ENCODE measurements around the gene RASL12.
"Not testable (repeated sequence)": the region's sequence is repeated elsewhere in the genome, so short reads cannot be mapped to it uniquely, and the experiment has no call there.

RASL12 gene

DNA sequence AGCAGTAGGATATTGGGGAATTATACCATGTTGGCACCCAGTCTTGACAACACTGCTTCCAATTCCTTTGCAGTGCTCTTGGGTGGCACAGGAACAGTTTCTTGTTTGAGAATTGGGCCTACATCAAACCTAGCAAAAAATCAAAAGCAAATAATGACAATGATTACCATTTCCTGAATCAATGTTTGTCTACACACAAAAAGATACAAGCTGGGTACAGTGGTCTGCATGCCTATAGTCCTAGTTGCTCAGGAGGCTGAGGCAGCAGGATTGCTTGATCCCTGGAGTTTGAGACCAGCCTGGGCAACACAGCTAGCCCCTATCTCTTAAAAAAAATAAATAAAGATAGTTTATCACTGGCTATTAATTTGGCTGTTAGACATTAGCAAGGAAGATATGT is 46.3 kb downstream of the RASL12 start:
- Histone ChIP-seq H3K36me3 (ENCODE audit: control insufficient read depth, insufficient read depth, low read length) (peaks cover 68% of the 10 kb centered on the region), H3K9ac (ENCODE audit: low read length) (no peak overlapping the region), H3K4me1 (ENCODE audit: control insufficient read depth, insufficient read depth, low read length) (no peaks in the 10 kb centered on the region), H3K27me3 (ENCODE audit: control insufficient read depth, insufficient read depth, low read length) (no peaks in the 10 kb centered on the region), H3K9me3 (ENCODE audit: control insufficient read depth, insufficient read depth, low read depth, low read length) (no peaks in the 10 kb centered on the region), H3K4me3 (ENCODE audit: low read depth, low read length) (no peak overlapping the region), H3K27ac (ENCODE audit: low read depth, low read length) (no peak overlapping the region)

DNA sequence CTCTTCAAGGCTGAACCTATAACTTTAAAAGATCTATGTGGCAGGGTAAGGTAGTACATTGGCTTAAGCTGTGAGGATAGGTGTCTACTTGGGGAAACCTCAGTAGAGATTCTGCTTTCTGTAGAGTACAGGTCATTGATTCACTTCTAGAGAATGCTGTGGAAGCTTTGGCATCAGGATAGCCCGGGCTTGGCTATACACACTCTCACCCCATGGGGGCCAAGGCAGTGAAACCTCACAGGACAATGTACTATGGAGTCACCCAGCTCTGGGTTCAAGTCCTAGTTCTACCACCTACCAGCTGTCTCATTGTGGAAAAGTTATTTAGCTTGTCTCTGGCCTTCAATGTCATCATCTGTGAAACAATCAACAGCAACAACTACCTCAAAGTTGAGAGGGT is 47.4 kb downstream of the RASL12 start:
- Histone ChIP-seq H3K9me3 (ENCODE audit: control insufficient read depth, insufficient read depth, low read depth, low read length) (no peaks in the 10 kb centered on the region), H3K27ac (ENCODE audit: low read depth, low read length) (no peak overlapping the region), H3K4me3 (ENCODE audit: low read depth, low read length) (no peak overlapping the region), H3K9ac (ENCODE audit: low read length) (no peak overlapping the region), H3K4me1 (ENCODE audit: control insufficient read depth, insufficient read depth, low read length) (no peaks in the 10 kb centered on the region), H3K27me3 (ENCODE audit: control insufficient read depth, insufficient read depth, low read length) (no peaks in the 10 kb centered on the region), H3K36me3 (ENCODE audit: control insufficient read depth, insufficient read depth, low read length) (peaks cover 70% of the 10 kb centered on the region)

DNA sequence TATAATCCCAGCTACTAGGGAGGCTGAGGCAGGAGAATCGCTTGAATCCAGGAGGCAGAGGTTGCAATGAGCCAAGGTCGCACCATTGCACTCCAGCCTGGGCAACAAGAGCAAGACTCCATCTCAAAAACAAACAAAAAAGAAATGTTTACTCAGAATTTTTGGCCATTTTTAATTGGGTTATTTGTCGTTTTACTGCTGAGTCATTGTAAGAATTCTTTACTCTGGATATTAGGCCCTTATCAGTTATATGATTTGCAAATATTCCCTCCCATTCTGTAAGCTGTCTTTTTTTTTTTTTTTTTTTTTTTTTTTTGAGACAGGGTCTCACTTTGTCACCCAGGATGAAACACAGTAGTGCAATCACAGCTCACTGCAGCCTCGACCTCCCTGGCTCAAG is 56.6 kb downstream of the RASL12 start:
- peaks cover 42% of the 10 kb centered on the region for H3K36me3 ChIP-seq (ENCODE audit: control insufficient read depth, insufficient read depth, low read length)
- H3K9ac ChIP-seq (ENCODE audit: low read length); H3K4me1 ChIP-seq (ENCODE audit: control insufficient read depth, insufficient read depth, low read length): not testable (repeated sequence)

DNA sequence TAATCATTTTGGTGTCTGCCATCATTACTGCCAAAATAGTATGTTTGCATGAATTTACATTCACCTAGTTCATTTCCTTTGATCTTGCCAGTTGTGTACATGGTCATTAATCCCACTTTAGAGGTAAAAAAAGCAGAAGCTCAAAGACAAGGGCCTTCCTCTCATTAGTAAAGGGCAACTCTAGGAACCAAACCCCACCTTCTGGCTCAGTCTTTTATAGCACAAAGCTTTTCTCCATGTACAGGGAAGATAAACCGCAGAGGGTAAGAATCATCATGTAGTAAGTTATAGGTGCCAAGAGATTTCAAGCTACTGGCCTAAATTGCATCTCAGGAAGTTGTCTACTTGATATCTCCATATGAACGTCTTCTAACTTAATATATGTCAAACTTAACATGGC is 58.8 kb downstream of the RASL12 start:
- no peaks in the 10 kb centered on the region for H3K27me3 ChIP-seq (ENCODE audit: control insufficient read depth, insufficient read depth, low read length)
- H3K4me1 ChIP-seq (ENCODE audit: control insufficient read depth, insufficient read depth, low read length) = no peaks in the 10 kb centered on the region
- no peak overlapping the region for H3K4me3 ChIP-seq (ENCODE audit: low read depth, low read length)
- no peak overlapping the region for H3K27ac ChIP-seq (ENCODE audit: low read depth, low read length)
- H3K9me3 ChIP-seq (ENCODE audit: control insufficient read depth, insufficient read depth, low read depth, low read length) = no peaks in the 10 kb centered on the region
- peaks cover 43% of the 10 kb centered on the region for H3K36me3 ChIP-seq (ENCODE audit: control insufficient read depth, insufficient read depth, low read length)
- H3K9ac ChIP-seq (ENCODE audit: low read length) = no peak overlapping the region

More for the DNA sequence above, 56.6 kb downstream of the RASL12 start:
- H3K4me3 ChIP-seq (ENCODE audit: low read depth, low read length); H3K27ac ChIP-seq (ENCODE audit: low read depth, low read length); H3K27me3 ChIP-seq (ENCODE audit: control insufficient read depth, insufficient read depth, low read length); H3K9me3 ChIP-seq (ENCODE audit: control insufficient read depth, insufficient read depth, low read depth, low read length): not testable (repeated sequence)

DNA sequence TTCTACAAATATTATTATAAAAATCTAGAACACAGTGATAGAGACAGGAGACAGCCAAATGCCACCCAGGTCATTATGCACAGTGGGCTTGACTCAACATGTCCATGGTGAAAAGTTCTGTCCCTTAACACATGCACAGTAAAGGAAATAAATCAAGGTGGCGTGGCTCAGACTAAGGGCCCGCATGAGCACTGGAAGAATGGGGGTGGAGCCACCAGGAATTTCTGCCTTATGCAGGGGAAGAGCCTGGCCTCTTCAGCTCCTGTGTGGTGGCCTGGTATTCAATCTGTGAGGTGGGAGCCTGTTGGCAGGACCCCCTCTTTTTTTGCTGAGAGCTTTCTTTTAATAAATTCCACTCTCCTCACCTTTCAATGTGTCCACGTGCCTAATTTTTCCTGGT is 60.9 kb downstream of the RASL12 start:
- Histone ChIP-seq H3K9ac (ENCODE audit: low read length) (no peak overlapping the region), H3K27me3 (ENCODE audit: control insufficient read depth, insufficient read depth, low read length) (no peaks in the 10 kb centered on the region), H3K36me3 (ENCODE audit: control insufficient read depth, insufficient read depth, low read length) (peaks cover 34% of the 10 kb centered on the region), H3K9me3 (ENCODE audit: control insufficient read depth, insufficient read depth, low read depth, low read length) (no peaks in the 10 kb centered on the region), H3K4me3 (ENCODE audit: low read depth, low read length) (no peak overlapping the region), H3K4me1 (ENCODE audit: control insufficient read depth, insufficient read depth, low read length) (no peaks in the 10 kb centered on the region), H3K27ac (ENCODE audit: low read depth, low read length) (no peak overlapping the region)

DNA sequence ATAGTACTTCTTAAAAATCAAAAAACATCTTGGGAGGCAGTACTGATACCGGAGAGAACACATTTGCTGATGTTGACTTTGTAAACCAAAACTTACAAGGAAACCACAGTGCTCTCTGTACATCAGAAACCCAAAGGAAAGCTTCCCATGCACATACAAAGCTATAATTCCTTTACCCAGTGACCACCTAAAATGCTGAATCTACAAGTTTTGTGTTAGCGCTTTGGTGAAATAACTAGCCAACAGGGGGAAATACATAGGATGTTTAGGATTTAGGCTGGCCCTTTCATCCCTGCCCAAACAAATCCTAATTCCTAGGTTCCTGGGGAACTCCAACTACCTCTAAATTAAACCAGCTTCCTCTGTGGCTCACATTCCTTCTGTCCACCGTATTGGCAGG is 62.8 kb downstream of the RASL12 start:
- Histone ChIP-seq H3K9me3 (ENCODE audit: control insufficient read depth, insufficient read depth, low read depth, low read length) (no peaks in the 10 kb centered on the region), H3K4me1 (ENCODE audit: control insufficient read depth, insufficient read depth, low read length) (no peaks in the 10 kb centered on the region), H3K9ac (ENCODE audit: low read length) (no peak overlapping the region), H3K27me3 (ENCODE audit: control insufficient read depth, insufficient read depth, low read length) (no peaks in the 10 kb centered on the region), H3K4me3 (ENCODE audit: low read depth, low read length) (no peak overlapping the region), H3K27ac (ENCODE audit: low read depth, low read length) (no peak overlapping the region), H3K36me3 (ENCODE audit: control insufficient read depth, insufficient read depth, low read length) (peaks cover 24% of the 10 kb centered on the region)
